SK-N-SH (cell line): ENCODE measurements around the gene C8B. TPM values are rescaled to one million over a fixed set of nuclear protein-coding genes. Genes with fewer than 3 reads are reported as not detected.

Experiments used
- CTCF ChIA-PET: fragments of 300-600, 350-600 bp; formaldehyde crosslinking; extraction: SDS; loops from one replicate; lab custom pipeline; 2021; lab: Yijun Ruan, JAX
- POLR2A ChIA-PET: fragments of 350-600 bp; sonication (Branson Sonifier 250); formaldehyde crosslinking; extraction: SDS; loops from one replicate; lab custom pipeline; 2020; ENCODE audit warnings: antibody characterized with exemption, inconsistent platforms; lab: Yijun Ruan, JAX
- DNase-seq: peaks from one replicate; pipeline ENCODE4 v3.0.0; 2012
- H2AFZ ChIP-seq: fragments of 200-600 bp; sonication (generic); 2 replicates; pipeline ENCODE4 v1.8.1; 2016; ENCODE audit warnings: antibody characterized with exemption, mild to moderate bottlenecking, low read depth
- H3F3A ChIP-seq: fragments of 200-600 bp; sonication (generic); replicated peaks from 2 replicates; pipeline ENCODE3; 2016; ENCODE audit warnings: antibody characterized with exemption, mild to moderate bottlenecking; ENCODE audit not compliant: insufficient read depth
- H3K27ac ChIP-seq, 2 experiments: fragments of 200-500 bp in 1 of 2; fragments of 200-600 bp in 1 of 2; sonication (Bioruptor generic) in 1 of 2; sonication (generic), shearing (Covaris generic) in 1 of 2; 2 replicates each; pipeline versions ENCODE4 v1.5.1 to v1.6.1; 2014 to 2016; ENCODE audit warnings: low read depth in 2 of 2, inconsistent platforms in 1 of 2, low read length in 1 of 2, mild to moderate bottlenecking in 1 of 2, mixed read lengths in 1 of 2
- H3K27me3 ChIP-seq: fragments of 200-600 bp; sonication (generic), shearing (Covaris generic); 2 replicates; pipeline ENCODE4 v1.6.1; 2016; ENCODE audit warnings: mixed run types; ENCODE audit not compliant: insufficient read depth
- H3K36me3 ChIP-seq, 2 experiments: fragments of 200-500 bp in 1 of 2; fragments of 200-600 bp in 1 of 2; sonication (Bioruptor generic) in 1 of 2; sonication (generic) in 1 of 2; replicated peaks in 1 of 2; 2 replicates each; pipeline versions ENCODE3 to v1.5.1; 2014 to 2016; ENCODE audit warnings: low read length in 1 of 2, mild to moderate bottlenecking in 1 of 2; ENCODE audit not compliant: insufficient read depth in 2 of 2, control insufficient read depth in 1 of 2
- H3K4me1 ChIP-seq, 2 experiments: fragments of 200-500 bp in 1 of 2; fragments of 200-600 bp in 1 of 2; sonication (Bioruptor generic) in 1 of 2; sonication (generic), shearing (Covaris generic) in 1 of 2; 2 replicates each; pipeline versions ENCODE4 v1.5.1 to v1.6.1; 2014 to 2016; ENCODE audit warnings: low read depth in 1 of 2, low read length in 1 of 2, mixed run types in 1 of 2; ENCODE audit not compliant: insufficient read depth in 2 of 2, control insufficient read depth in 1 of 2
- H3K4me2 ChIP-seq: fragments of 200-600 bp; sonication (generic), shearing (Covaris generic); 2 replicates; pipeline ENCODE4 v1.6.1; 2017; ENCODE audit warnings: mixed run types
- H3K4me3 ChIP-seq, 2 experiments: fragments of 200-500 bp in 1 of 2; fragments of 200-600 bp in 1 of 2; sonication (Bioruptor generic) in 1 of 2; sonication (generic), shearing (Covaris generic) in 1 of 2; 2 replicates each; pipeline versions ENCODE4 v1.5.1 to v1.8.1; 2014 to 2016; ENCODE audit warnings: low read depth in 2 of 2, inconsistent platforms in 1 of 2, low read length in 1 of 2, mild to moderate bottlenecking in 1 of 2, mixed read lengths in 1 of 2, moderate library complexity in 1 of 2
- H3K79me2 ChIP-seq: fragments of 200-600 bp; sonication (generic); 2 replicates; pipeline ENCODE4 v1.8.1; 2017; ENCODE audit warnings: mild to moderate bottlenecking; ENCODE audit not compliant: insufficient read depth
- H3K9ac ChIP-seq: fragments of 200-600 bp; sonication (generic); 2 replicates; pipeline ENCODE4 v1.6.1; 2017; ENCODE audit warnings: mixed run types
- H3K9me2 ChIP-seq: fragments of 200-600 bp; sonication (generic); 2 replicates; pipeline ENCODE4 v1.6.1; 2017; ENCODE audit warnings: mixed run types
- H3K9me3 ChIP-seq: fragments of 200-600 bp; sonication (generic); 2 replicates; pipeline ENCODE4 v1.6.1; 2017; ENCODE audit warnings: mixed run types, mild to moderate bottlenecking, moderate library complexity
- H4K20me1 ChIP-seq: fragments of 200-600 bp; sonication (generic); 2 replicates; pipeline ENCODE4 v1.6.1; 2017; ENCODE audit warnings: mild to moderate bottlenecking, mixed run types; ENCODE audit not compliant: insufficient read depth
- CHD2 ChIP-seq: fragments of 150-350 bp; IDR thresholded peaks from 2 replicates; pipeline ENCODE4 v1.6.1; 2018; ENCODE audit warnings: low read length; ENCODE audit not compliant: partially characterized antibody
- EZH2phosphoT487 ChIP-seq: fragments of 200-600 bp; sonication (generic); IDR thresholded peaks from 2 replicates; pipeline ENCODE4 v1.6.1; 2017; ENCODE audit warnings: low read depth, mixed run types, mild to moderate bottlenecking, antibody characterized with exemption, moderate library complexity, borderline replicate concordance
- GATA2 ChIP-seq: sonication (generic); formaldehyde crosslinking; IDR thresholded peaks from 2 replicates; pipeline ENCODE4 v1.5.0; 2020; ENCODE audit warnings: mild to moderate bottlenecking, missing genetic modification reagents
- IRF3 ChIP-seq: fragments of 150-350 bp; IDR thresholded peaks from 2 replicates; pipeline ENCODE4 v1.6.1; 2016; ENCODE audit warnings: mild to moderate bottlenecking, low read depth, low read length
- JUND ChIP-seq: IDR thresholded peaks from 2 replicates; pipeline ENCODE4 v1.4.0; 2012
- RCOR1 ChIP-seq: fragments of 150-350 bp; IDR thresholded peaks from 2 replicates; pipeline ENCODE4 v1.6.1; 2017; ENCODE audit warnings: antibody characterized with exemption, low read length
- RFX5 ChIP-seq: IDR thresholded peaks from 2 replicates; pipeline ENCODE4 v1.6.1; 2012; ENCODE audit warnings: mild to moderate bottlenecking, improper control_type of control experiment, low read length
- RXRA ChIP-seq: IDR thresholded peaks from 2 replicates; pipeline ENCODE4 v1.4.0; 2012; ENCODE audit warnings: low read depth, mild to moderate bottlenecking, borderline replicate concordance
- SIN3A ChIP-seq: IDR thresholded peaks from 2 replicates; pipeline ENCODE4 v1.6.1; 2012; ENCODE audit warnings: low read depth, mild to moderate bottlenecking, low read length, moderate library complexity, borderline replicate concordance
- SMC3 ChIP-seq: IDR thresholded peaks from 2 replicates; pipeline ENCODE4 v1.6.1; 2012; ENCODE audit warnings: low read depth, low read length, improper control_type of control experiment
- TEAD4 ChIP-seq: IDR thresholded peaks from 2 replicates; pipeline ENCODE4 v1.4.0; 2012; ENCODE audit warnings: mild to moderate bottlenecking, borderline replicate concordance; ENCODE audit not compliant: insufficient read depth
- WGBS: methylation state at CpG from one replicate; pipeline ENCODE4 v1.1.6; 2017; ENCODE audit warnings: low lambda C conversion rate; 5-methylcytosine and 5-hydroxymethylcytosine counted together
- polyA plus RNA-seq, 3 experiments: library from polyadenylated mRNA; depleted of rRNA; stranded (reverse); fragments of >200 nt; gene quantifications; 2 replicates each; pipeline ENCODE4 v1.2.3, GENCODE V29; 2012
- TF ChIP-seq, protein P1 (sequence below): IDR thresholded peaks from 2 replicates; pipeline ENCODE4; 2012

The C8B gene
- polyA plus RNA-seq, 1 of the 3 experiments (the other 2 are of a cell fraction), result not detected

DNA sequence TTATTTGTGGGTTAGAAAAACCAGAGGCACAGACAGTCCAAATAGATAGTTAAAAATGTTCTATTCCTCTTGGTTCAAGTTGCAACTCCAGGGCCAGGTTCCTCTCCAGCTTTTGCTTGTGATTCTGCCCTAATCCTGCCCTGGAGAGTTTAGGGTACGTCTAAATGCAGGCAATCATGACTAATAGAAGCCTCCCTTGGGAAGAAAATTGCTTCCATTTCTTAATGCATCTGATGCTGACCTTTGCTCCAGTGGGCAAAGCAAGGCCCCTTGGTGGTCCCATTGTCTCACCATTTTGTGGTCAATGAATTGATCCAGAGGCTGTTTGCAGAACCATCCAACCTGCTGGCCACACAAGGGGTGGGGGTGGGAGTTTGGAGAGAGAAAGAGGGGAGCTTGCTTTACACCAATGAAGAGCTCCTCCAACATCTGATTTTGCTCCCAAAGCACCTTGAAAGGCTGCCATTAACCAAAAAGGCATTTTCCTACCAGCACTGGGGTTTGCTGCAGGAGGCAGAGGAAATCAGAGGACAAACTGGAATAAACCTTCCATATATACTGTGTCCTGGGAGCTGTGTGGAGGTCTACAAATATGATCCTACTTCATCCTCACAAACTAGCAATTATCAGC, 31.3 kb downstream of the C8B start:
- Histone ChIP-seq H3F3A (no peaks in the 10 kb centered on the region), H2AFZ (no peak overlapping the region), H3K36me3 (no peaks in the 10 kb centered on the region), H3K4me3 (no peak overlapping the region), H3K9me3 (no peaks in the 10 kb centered on the region), H3K79me2 (no peaks in the 10 kb centered on the region), H3K27me3 (no peaks in the 10 kb centered on the region), H3K4me2 (no peak overlapping the region), H4K20me1 (no peaks in the 10 kb centered on the region), H3K4me1 (no peaks in the 10 kb centered on the region; a peak in 1 of 4 replicates), H3K9me2 (no peaks in the 10 kb centered on the region), H3K27ac (no peak overlapping the region), H3K9ac (no peak overlapping the region)
- 13% methylated on average over 1 of the region's 1 CpG for WGBS
- DNase-seq, result no peak
- CTCF ChIA-PET, result no interaction called here
- POLR2A ChIA-PET, result no interaction called here
- TF ChIP-seq JUND, result no peak

GRCh38 chr1:56933606-56934005, 32.2 kb downstream of the C8B start:
- Histone ChIP-seq H3K36me3 (no peaks in the 10 kb centered on the region), H3K79me2 (no peaks in the 10 kb centered on the region), H3K9me3 (no peaks in the 10 kb centered on the region), H3K9me2 (no peaks in the 10 kb centered on the region), H3K4me3 (no peak overlapping the region), H3F3A (no peaks in the 10 kb centered on the region), H3K9ac (no peak overlapping the region), H3K4me2 (no peak overlapping the region), H3K27ac (no peak overlapping the region), H2AFZ (no peak overlapping the region), H3K27me3 (no peaks in the 10 kb centered on the region), H3K4me1 (no peaks in the 10 kb centered on the region; a peak in 1 of 4 replicates), H4K20me1 (no peaks in the 10 kb centered on the region)
- TF ChIP-seq RCOR1 (no peak), TEAD4 (no peak), IRF3 (no peak), EZH2phosphoT487 (no peak), GATA2 (no peak), RFX5 (no peak), SMC3 (no peak), SIN3A (no peak), CHD2 (no peak)
- no peak for DNase-seq
- ChIA-PET CTCF (no interaction called here), POLR2A (no interaction called here)
- 32% methylated on average over 2 of the region's 2 CpGs for WGBS

DNA sequence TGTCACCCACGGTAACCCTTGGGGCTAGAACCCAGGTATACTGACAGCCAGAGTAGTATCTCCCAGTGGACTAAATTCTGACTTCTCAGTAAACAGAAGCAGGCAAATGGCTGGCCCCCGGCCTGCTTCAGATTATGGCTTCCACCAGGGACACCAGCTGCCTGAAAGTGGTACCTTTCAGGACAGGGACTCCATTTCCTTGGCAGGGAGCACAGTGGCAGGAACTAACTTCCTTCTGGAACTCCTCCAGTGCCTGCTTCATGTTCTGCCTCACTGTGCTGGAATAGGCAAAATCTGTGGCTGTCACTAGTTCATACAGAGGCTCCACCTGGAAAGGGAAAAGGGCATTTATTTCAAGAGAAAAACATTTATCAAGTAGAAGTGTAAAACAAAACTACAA, 32.7 kb downstream of the C8B start:
- Histone ChIP-seq H3K27ac (no peak overlapping the region), H3K4me1 (no peaks in the 10 kb centered on the region; a peak in 1 of 4 replicates), H3K79me2 (no peaks in the 10 kb centered on the region), H3K27me3 (no peaks in the 10 kb centered on the region), H3K9me3 (no peaks in the 10 kb centered on the region), H3K4me2 (no peak overlapping the region), H3K36me3 (no peaks in the 10 kb centered on the region), H4K20me1 (no peaks in the 10 kb centered on the region), H3K9ac (no peak overlapping the region), H2AFZ (no peak overlapping the region), H3K9me2 (no peaks in the 10 kb centered on the region), H3F3A (no peaks in the 10 kb centered on the region), H3K4me3 (no peak overlapping the region)
- DNase-seq, result no peak
- POLR2A ChIA-PET, result no interaction called here
- CTCF ChIA-PET, result no interaction called here
- no peak for TF ChIP-seq JUND
- TF ChIP-seq, protein P1, sequence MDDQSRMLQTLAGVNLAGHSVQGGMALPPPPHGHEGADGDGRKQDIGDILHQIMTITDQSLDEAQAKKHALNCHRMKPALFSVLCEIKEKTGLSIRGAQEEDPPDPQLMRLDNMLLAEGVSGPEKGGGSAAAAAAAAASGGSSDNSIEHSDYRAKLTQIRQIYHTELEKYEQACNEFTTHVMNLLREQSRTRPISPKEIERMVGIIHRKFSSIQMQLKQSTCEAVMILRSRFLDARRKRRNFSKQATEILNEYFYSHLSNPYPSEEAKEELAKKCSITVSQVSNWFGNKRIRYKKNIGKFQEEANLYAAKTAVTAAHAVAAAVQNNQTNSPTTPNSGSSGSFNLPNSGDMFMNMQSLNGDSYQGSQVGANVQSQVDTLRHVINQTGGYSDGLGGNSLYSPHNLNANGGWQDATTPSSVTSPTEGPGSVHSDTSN, result no peak
- no peak for TF ChIP-seq RXRA
- 36% methylated on average over 2 of the region's 2 CpGs for WGBS
